GM12865 (cell line): Measurements from ENCODE around the gene RASSF4.

Source experiments
- DNase-seq: peaks from one replicate; pipeline ENCODE4 v3.0.0; 2010; ENCODE audit warnings: low read depth
- H3K4me3 ChIP-seq: 2 replicates; pipeline ENCODE4 v1.5.1; 2011; ENCODE audit warnings: mild to moderate bottlenecking, low read depth, low read length, control low read depth
- CTCF ChIP-seq: IDR thresholded peaks from 2 replicates; pipeline ENCODE4 v1.5.1; 2011; ENCODE audit warnings: low read length, control low read depth, low read depth, inconsistent platforms; ENCODE audit not compliant: insufficient read depth; ENCODE audit errors: missing control alignments

RASSF4 gene

GRCh38 chr10:44968091-44968490 lies 8.5 kb downstream of the RASSF4 start:
- H3K4me3 ChIP-seq: no peak overlapping the region
- DNase-seq: peak; percentile 40
- no peak for TF ChIP-seq CTCF

- no peak for TF ChIP-seq CTCF
- no peak for DNase-seq
- no peak overlapping the region for H3K4me3 ChIP-seq
Measured at GRCh38 chr10:44968500-44969400, 9.1 kb downstream of the RASSF4 start.

GRCh38 chr10:44969854-44970253 lies 10.3 kb downstream of the RASSF4 start:
- no peak for DNase-seq
- TF ChIP-seq CTCF: no peak

GRCh38 chr10:44970812-44971395 lies 11.3 kb downstream of the RASSF4 start:
- TF ChIP-seq CTCF: no peak
- no peak for DNase-seq

More at GRCh38 chr10:44969854-44970253, 10.3 kb downstream of the RASSF4 start:
- no peak overlapping the region for H3K4me3 ChIP-seq

GRCh38 chr10:44971434-44971833 lies 11.8 kb downstream of the RASSF4 start:
- no peak for TF ChIP-seq CTCF
- no peak overlapping the region for H3K4me3 ChIP-seq
- DNase-seq: no peak

More at GRCh38 chr10:44970812-44971395, 11.3 kb downstream of the RASSF4 start:
- H3K4me3 ChIP-seq: no peak overlapping the region

- TF ChIP-seq CTCF: no peak
- H3K4me3 ChIP-seq: no peak overlapping the region
- DNase-seq: no peak
Measured at GRCh38 chr10:44971935-44972757, 12.5 kb downstream of the RASSF4 start.
